A673 (cell line): ENCODE measurements around the gene RFX2. TPM values are rescaled to one million over a fixed set of nuclear protein-coding genes. Genes with fewer than 3 reads are reported as not detected.

Experiments
- BruUV-seq: library from RNA; stranded (reverse); fragments of 400-500 nt; replicated peaks from 2 replicates; lab custom pipeline; 2021; lab: Mats Ljungman, UMichigan
- CTCF ChIA-PET: fragments of 300-600 bp; sonication (Branson Sonifier 250); formaldehyde crosslinking; loops from one replicate; lab custom pipeline; 2022; ENCODE audit warnings: antibody characterized with exemption; lab: Charles Lee
- POLR2A ChIA-PET: fragments of 300-600 bp; sonication (Branson Sonifier 250); formaldehyde crosslinking; loops from one replicate; lab custom pipeline; 2022; ENCODE audit warnings: antibody characterized with exemption; ENCODE audit not compliant: low non-redundant PET; lab: Charles Lee
- DNase-seq: peaks from one replicate; pipeline ENCODE4 v3.0.0-alpha.2; 2015; ENCODE audit warnings: low spot score
- H3K27ac ChIP-seq: fragments of 200-600 bp; sonication (generic); 2 replicates; pipeline ENCODE4 v1.5.1; 2016; ENCODE audit warnings: mixed run types, low read depth, mild to moderate bottlenecking, mixed read lengths, antibody characterized with exemption, low read length; ENCODE audit not compliant: poor library complexity, severe bottlenecking
- H3K27me3 ChIP-seq: fragments of 200-600 bp; sonication (generic); replicated peaks from 2 replicates; pipeline ENCODE4 v1.6.1; 2017; ENCODE audit warnings: mixed run types, low read depth, mild to moderate bottlenecking, mixed read lengths, antibody characterized with exemption, low read length; ENCODE audit not compliant: insufficient read depth, poor library complexity
- H3K36me3 ChIP-seq: fragments of 200-600 bp; sonication (generic); 2 replicates; pipeline ENCODE4 v1.6.1; 2016; ENCODE audit warnings: mixed run types, mild to moderate bottlenecking, mixed read lengths, antibody characterized with exemption, low read length; ENCODE audit not compliant: insufficient read depth, poor library complexity, severe bottlenecking
- H3K4me1 ChIP-seq: fragments of 200-600 bp; sonication (generic); 2 replicates; pipeline ENCODE4 v1.6.1; 2017; ENCODE audit warnings: mixed run types, mild to moderate bottlenecking, mixed read lengths, antibody characterized with exemption, low read length; ENCODE audit not compliant: insufficient read depth, poor library complexity, severe bottlenecking
- H3K4me3 ChIP-seq: fragments of 200-600 bp; sonication (generic); 2 replicates; pipeline ENCODE4 v1.5.1; 2016; ENCODE audit warnings: low read depth, mixed run types, mild to moderate bottlenecking, mixed read lengths, low read length; ENCODE audit not compliant: poor library complexity, severe bottlenecking
- H3K9me3 ChIP-seq: fragments of 200-600 bp; sonication (generic); 2 replicates; pipeline ENCODE4 v1.6.1; 2016; ENCODE audit warnings: mixed run types, low read depth, mild to moderate bottlenecking, mixed read lengths, antibody characterized with exemption, low read length; ENCODE audit not compliant: poor library complexity, severe bottlenecking
- CTCF ChIP-seq: fragments of 300-800, 200-600 bp; sonication (generic); conservative IDR thresholded peaks from 2 replicates; pipeline ENCODE4 v1.5.1; 2017; ENCODE audit warnings: low read depth, mild to moderate bottlenecking, antibody characterized with exemption, low read length, moderate library complexity, mixed read lengths
- EZH2 ChIP-seq: fragments of 200-600 bp; sonication (generic); IDR thresholded peaks from 2 replicates; pipeline ENCODE4 v1.6.1; 2017; ENCODE audit warnings: borderline replicate concordance, low read depth, mild to moderate bottlenecking, mixed read lengths, antibody characterized with exemption, low read length; ENCODE audit not compliant: poor library complexity, severe bottlenecking
- intact Hi-C: fragments of 100-400 bp; cut with micrococcal nuclease; formaldehyde crosslinking; loops from one replicate; pipeline ENCODE4 v1.10.0; 2022; ENCODE audit not compliant: unreplicated experiment
- total RNA-seq: library from RNA; stranded (reverse); gene quantifications from 2 replicates; pipeline ENCODE4 v1.2.3, GENCODE V29; 2021

The RFX2 gene
- total RNA-seq, 1 experiment from 2014 or later = 11.7 TPM

- Histone ChIP-seq H3K27me3 (no peaks in the 10 kb centered on the region), H3K36me3 (no peaks in the 10 kb centered on the region), H3K9me3 (no peaks in the 10 kb centered on the region), H3K4me1 (no peaks in the 10 kb centered on the region), H3K4me3 (no peak overlapping the region), H3K27ac (no peak overlapping the region)
- no peak for DNase-seq
- ChIA-PET CTCF (no interaction called here), POLR2A (no interaction called here)
- TF ChIP-seq CTCF (no peak), EZH2 (no peak)
- intact Hi-C loops = no loop called here
- no TSS peak for BruUV-seq
These were observed 70.6 kb downstream of the RFX2 start for GRCh38 chr19:6039566-6040225.

- DNase-seq = no peak
- intact Hi-C loops = no loop called here
- CTCF ChIA-PET = no interaction called here
These were observed 71.5 kb downstream of the RFX2 start for GRCh38 chr19:6038634-6039405.

GRCh38 chr19:6035026-6035425 is 75.3 kb downstream of the RFX2 start:
- intact Hi-C loops = no loop called here
- CTCF ChIA-PET = no interaction called here
- no peak overlapping the region for H3K27ac ChIP-seq
- POLR2A ChIA-PET = no interaction called here
- H3K27me3 ChIP-seq = no peaks in the 10 kb centered on the region
- no peaks in the 10 kb centered on the region for H3K9me3 ChIP-seq
- no peaks in the 10 kb centered on the region for H3K4me1 ChIP-seq
- DNase-seq = no peak
- no peak overlapping the region for H3K4me3 ChIP-seq
- H3K36me3 ChIP-seq = no peaks in the 10 kb centered on the region
- no peak for TF ChIP-seq CTCF
- TF ChIP-seq EZH2 = no peak
- BruUV-seq = no TSS peak

More at GRCh38 chr19:6038634-6039405, 71.5 kb downstream of the RFX2 start:
- no peak overlapping the region for H3K27ac ChIP-seq
- no peak for TF ChIP-seq CTCF
- no peak for TF ChIP-seq EZH2
- H3K4me1 ChIP-seq = no peaks in the 10 kb centered on the region
- no peaks in the 10 kb centered on the region for H3K36me3 ChIP-seq
- BruUV-seq = no TSS peak
- H3K4me3 ChIP-seq = no peak overlapping the region
- no peaks in the 10 kb centered on the region for H3K27me3 ChIP-seq
- H3K9me3 ChIP-seq = no peaks in the 10 kb centered on the region
- POLR2A ChIA-PET = no interaction called here
